ENCODE data around the gene SMIM5.

The SMIM5 gene

DNA sequence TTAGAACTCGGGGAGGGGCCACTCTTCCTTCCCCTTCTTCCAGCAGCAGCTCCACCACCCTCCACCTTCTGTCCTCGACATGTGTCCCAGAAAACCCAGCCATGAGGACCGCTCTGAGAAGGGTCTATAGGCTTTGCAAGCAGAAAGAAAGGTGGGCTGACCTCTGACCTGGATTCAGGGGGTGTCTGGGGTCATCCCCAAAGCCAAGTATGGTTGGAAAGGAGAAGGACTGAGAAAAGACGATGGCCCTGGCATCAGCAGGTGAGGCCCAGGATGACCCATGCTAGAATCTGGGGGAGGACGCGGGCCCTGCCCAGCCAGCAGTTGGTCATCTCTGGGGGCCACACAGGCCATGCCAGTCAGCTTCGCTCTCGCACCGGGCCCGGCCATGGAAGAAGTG, 6.1 kb upstream of the SMIM5 start:
- TF ChIP-seq, protein P1, sequence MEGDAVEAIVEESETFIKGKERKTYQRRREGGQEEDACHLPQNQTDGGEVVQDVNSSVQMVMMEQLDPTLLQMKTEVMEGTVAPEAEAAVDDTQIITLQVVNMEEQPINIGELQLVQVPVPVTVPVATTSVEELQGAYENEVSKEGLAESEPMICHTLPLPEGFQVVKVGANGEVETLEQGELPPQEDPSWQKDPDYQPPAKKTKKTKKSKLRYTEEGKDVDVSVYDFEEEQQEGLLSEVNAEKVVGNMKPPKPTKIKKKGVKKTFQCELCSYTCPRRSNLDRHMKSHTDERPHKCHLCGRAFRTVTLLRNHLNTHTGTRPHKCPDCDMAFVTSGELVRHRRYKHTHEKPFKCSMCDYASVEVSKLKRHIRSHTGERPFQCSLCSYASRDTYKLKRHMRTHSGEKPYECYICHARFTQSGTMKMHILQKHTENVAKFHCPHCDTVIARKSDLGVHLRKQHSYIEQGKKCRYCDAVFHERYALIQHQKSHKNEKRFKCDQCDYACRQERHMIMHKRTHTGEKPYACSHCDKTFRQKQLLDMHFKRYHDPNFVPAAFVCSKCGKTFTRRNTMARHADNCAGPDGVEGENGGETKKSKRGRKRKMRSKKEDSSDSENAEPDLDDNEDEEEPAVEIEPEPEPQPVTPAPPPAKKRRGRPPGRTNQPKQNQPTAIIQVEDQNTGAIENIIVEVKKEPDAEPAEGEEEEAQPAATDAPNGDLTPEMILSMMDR (IDR thresholded peaks at IDR 0.05; ENCODE audit: extremely low read depth, missing control alignments) = no peak

DNA sequence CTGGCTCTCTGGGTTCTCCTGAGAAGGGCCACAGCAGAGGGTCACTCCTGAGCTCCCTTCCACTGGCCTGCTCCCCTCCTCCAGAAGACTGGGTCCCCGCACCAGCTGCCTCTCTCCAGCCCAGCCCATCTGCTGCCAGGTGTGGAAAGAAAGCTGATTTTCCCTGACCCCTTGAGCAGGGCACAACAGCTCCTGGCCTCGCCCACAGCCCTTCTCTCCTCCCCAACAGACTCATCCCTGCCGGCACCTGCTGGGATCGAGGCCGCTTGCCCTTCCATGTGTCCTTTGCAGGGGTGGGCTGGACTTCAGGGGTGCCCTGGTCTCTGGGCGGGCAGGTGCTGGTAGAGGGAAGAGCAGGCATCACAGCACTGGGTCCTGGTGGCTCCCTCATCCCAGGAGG, 4.8 kb upstream of the SMIM5 start:
- TF ChIP-seq, protein P1 (IDR thresholded peaks at IDR 0.05; ENCODE audit: extremely low read depth, missing control alignments) = no peak
- DNase-seq (ENCODE audit: low spot score) = no peak

More for the DNA sequence above, 6.1 kb upstream of the SMIM5 start:
- DNase-seq (ENCODE audit: low spot score) = no peak

DNA sequence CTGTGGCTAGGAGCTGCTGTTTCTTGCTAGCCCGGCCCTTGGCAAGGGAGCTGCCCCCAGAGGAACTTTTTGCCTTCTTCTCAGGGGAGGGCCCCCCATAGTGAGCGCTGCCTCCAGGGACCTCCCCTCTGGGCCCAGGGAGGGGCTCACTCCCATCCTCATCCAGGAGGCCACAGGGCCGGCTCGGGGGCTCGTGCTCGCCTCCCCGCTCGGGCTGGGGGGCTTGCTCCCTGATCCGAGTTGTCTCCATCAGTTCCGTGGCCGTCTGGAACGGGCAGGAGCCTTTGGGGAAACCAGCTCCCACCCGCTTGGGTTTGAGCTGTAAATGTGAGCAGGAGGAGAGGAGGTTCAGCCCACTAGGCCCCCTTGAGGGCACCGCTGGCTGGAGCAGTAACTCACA, 4.1 kb upstream of the SMIM5 start:
- no peak for DNase-seq (ENCODE audit: low spot score)
- TF ChIP-seq, protein P1 (IDR thresholded peaks at IDR 0.05; ENCODE audit: extremely low read depth, missing control alignments) = no peak

DNA sequence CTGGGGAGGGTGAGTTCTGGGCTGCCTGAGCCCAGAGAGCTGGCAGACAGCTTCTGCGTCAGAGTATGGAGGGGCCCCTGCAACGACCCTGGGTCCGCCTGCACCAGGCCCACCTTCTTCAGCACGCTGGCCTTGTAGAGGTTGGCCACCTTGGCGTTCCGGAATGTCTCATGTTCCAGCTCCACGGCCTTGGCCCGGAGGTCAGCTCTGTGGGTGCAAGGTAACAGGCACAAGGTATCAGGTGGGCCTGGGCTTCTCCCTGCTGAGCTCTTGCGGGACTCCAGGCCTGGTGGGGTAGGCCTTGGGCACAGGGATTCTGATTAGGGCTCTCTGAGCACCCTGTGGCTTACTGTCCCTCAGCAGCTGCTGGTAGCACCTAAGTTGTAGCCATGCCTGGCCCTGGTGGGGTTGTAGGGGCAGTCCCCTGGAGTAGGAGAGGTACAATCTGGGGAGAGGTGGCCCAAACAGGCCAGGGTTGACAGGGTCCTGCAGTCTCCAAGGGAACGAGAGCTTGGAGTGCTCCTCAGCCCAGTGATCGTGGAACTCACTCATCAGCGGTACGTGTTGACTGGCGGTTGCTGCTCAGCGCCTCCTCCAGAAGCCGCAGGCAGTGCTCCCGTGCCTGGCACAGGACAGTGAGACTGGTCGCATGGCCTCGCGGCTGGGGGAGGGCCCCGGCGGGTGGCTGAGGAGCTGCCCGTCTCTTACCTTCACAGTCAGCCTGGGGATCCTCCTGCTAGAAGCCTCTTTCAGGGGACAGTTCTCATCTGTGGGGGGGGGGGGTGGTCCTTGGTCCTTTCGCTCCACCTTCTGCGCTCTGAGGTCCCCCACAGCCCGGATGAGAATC, 2.9 kb upstream of the SMIM5 start:
- no peak for DNase-seq (ENCODE audit: low spot score)
- TF ChIP-seq, protein P1 (IDR thresholded peaks at IDR 0.05; ENCODE audit: extremely low read depth, missing control alignments) = no peak

DNA sequence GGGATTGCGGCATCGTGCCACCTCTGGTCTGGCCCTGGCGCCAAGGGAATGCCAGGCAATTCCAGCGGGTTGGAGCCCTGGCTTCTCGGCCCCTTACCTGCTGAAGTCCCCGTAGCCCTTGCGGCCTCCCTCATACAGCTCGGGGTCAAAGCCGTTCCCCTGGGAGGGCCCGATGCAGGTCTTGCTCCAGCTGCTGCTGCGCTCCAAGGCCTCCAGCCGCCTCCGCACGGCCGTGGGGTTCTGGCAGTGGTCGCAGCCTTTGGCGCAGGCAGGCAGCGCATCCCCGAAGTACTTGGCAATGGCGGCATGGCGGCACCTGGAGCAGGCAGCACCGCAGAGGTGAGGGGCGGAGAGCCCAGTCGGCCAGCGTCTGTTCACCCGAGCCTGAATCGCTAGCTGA, 1.9 kb upstream of the SMIM5 start:
- no peak for DNase-seq (ENCODE audit: low spot score)
- TF ChIP-seq, protein P1 (IDR thresholded peaks at IDR 0.05; ENCODE audit: extremely low read depth, missing control alignments) = no peak

DNA sequence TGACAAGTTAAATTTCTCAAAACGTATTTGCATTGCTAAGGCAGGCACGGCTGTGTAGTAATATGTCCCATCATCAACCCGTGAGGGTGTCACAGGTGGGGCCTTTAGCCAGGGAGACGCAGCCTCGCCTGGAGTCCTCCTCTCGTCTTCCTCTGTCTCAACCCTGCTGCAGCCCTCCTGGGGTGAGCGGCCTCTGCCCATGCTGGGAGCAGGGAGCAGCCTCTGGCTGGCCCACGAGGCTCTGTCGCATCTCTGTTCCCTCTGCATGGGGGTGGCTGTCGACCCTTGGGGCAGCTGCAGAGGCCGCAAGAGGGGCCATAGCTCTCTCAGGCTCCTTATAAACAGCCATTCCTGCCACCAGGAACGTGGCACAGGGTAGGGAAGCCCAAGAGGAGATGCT, 806 bp upstream of the SMIM5 start:
- TF ChIP-seq, protein P1 (IDR thresholded peaks at IDR 0.05; ENCODE audit: extremely low read depth, missing control alignments) = no peak
- DNase-seq (ENCODE audit: low spot score) = peak; percentile 38

DNA sequence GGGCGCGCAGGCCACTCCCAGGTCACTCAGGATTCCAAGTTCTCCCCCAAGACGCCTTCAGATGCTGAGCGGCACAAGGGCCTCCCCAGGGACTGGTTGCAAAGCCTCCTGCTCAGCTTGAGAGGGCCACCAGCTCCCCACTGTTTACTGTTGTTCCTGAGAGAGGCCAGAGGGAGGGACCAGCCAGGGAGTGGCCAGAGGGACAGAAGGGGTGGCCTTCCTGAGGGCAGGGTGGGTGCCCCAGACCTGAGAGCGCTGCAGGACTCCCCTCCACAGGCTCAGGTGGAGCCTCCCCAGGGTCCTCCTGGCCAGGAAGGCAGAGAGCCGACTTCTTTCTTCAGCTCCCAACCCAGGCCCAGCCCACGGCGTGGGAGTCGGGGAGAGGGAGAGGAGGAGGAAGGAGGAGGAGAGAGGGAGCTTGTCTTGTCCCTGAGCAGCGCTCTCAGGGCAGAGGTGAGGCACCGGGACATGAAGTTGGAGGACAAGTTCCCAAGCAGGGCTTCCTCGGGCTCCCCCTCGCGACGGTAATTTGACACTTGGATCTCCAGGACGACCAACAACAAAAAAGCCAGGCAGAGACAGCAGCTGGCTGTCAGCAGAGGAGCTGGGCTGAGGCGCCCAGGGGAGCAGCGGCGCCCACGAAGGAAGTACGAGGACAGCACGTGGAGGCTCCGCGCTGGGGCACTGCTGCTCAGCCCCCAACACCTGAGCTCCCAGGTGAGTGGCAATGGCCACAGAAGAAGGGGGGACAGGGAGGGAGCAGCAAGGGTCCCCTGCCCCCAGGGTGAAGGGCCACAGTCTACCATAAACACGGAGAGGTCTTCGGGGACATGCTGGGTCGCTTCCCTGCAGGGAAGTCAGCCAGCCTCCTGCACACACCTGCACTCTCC, 497 bp downstream of the SMIM5 start:
- TF ChIP-seq, protein P1 (IDR thresholded peaks at IDR 0.05; ENCODE audit: extremely low read depth, missing control alignments) = peak; percentile 58
- DNase-seq (ENCODE audit: low spot score) = peak; percentile 83
